GM23338 (cell line): ENCODE measurements around the gene TBC1D12. TPM values are rescaled to one million over a fixed set of nuclear protein-coding genes. Genes with fewer than 3 reads are reported as not detected.

Experiments used
- ATAC-seq: fragments of 200-7000 bp; cut with Tn5 transposase; 3 replicates; pipeline ENCODE4 v1.9.1; 2020
- DNase-seq: peaks from one replicate; pipeline ENCODE4 v3.0.0-alpha.2; 2015; ENCODE audit warnings: low spot score
- H2AFZ ChIP-seq: fragments of 200-600 bp; sonication (generic); 2 replicates; pipeline ENCODE4 v1.8.0; 2016; ENCODE audit warnings: antibody characterized with exemption, mild to moderate bottlenecking, moderate library complexity
- H3F3A ChIP-seq: fragments of 200-600 bp; sonication (generic); replicated peaks from 2 replicates; pipeline ENCODE4 v1.8.0; 2017; ENCODE audit warnings: antibody characterized with exemption, mixed run types, low read depth
- H3K27ac ChIP-seq: fragments of 200-600 bp; sonication (generic); 2 replicates; pipeline ENCODE4 v1.6.1; 2016; ENCODE audit warnings: low read depth
- H3K27me3 ChIP-seq: fragments of 200-600 bp; sonication (generic); 2 replicates; pipeline ENCODE4 v1.8.0; 2016; ENCODE audit warnings: mild to moderate bottlenecking, mixed run types, moderate library complexity; ENCODE audit not compliant: insufficient read depth
- H3K36me3 ChIP-seq: fragments of 200-600 bp; sonication (generic); 2 replicates; pipeline ENCODE4 v1.8.0; 2016; ENCODE audit warnings: mild to moderate bottlenecking; ENCODE audit not compliant: insufficient read depth
- H3K4me1 ChIP-seq: fragments of 200-600 bp; sonication (generic); 2 replicates; pipeline ENCODE4 v1.8.0; 2016; ENCODE audit warnings: mild to moderate bottlenecking, moderate library complexity; ENCODE audit not compliant: insufficient read depth
- H3K4me2 ChIP-seq: fragments of 200-600 bp; sonication (generic); 2 replicates; pipeline ENCODE4 v1.7.1; 2017; ENCODE audit warnings: mixed run types
- H3K4me3 ChIP-seq: fragments of 200-600 bp; sonication (generic); 2 replicates; pipeline ENCODE4 v1.6.1; 2016; ENCODE audit warnings: mixed run types
- H3K79me2 ChIP-seq: fragments of 200-600 bp; sonication (generic); replicated peaks from 2 replicates; pipeline ENCODE4 v1.8.0; 2017; ENCODE audit warnings: mild to moderate bottlenecking; ENCODE audit not compliant: insufficient read depth
- H3K9me2 ChIP-seq: fragments of 200-600 bp; sonication (generic); 2 replicates; pipeline ENCODE4 v1.8.0; 2017; ENCODE audit not compliant: insufficient read depth
- H4K20me1 ChIP-seq: fragments of 200-600 bp; sonication (generic); replicated peaks from 2 replicates; pipeline ENCODE4 v1.8.0; 2017; ENCODE audit warnings: mild to moderate bottlenecking; ENCODE audit not compliant: insufficient read depth
- H3K27ac Mint-ChIP-seq: 2 replicates; pipeline ENCODE4 v1.8.0; 2020; ENCODE audit warnings: inconsistent platforms, mild to moderate bottlenecking, moderate library complexity, mixed read lengths
- H3K27me3 Mint-ChIP-seq: 3 replicates; pipeline ENCODE4 v1.8.0; 2022; ENCODE audit warnings: low read depth, mild to moderate bottlenecking, moderate library complexity, mixed read lengths, inconsistent platforms; ENCODE audit not compliant: insufficient read depth, poor library complexity
- H3K36me3 Mint-ChIP-seq: 3 replicates; pipeline ENCODE4 v1.8.0; 2021; ENCODE audit warnings: low read depth, mild to moderate bottlenecking, inconsistent platforms, moderate library complexity, mixed read lengths
- H3K4me1 Mint-ChIP-seq: 3 replicates; pipeline ENCODE4 v1.8.0; 2020; ENCODE audit warnings: mild to moderate bottlenecking, inconsistent platforms, mixed read lengths
- H3K4me3 Mint-ChIP-seq: 3 replicates; pipeline ENCODE4 v1.8.0; 2021; ENCODE audit warnings: moderate library complexity, mild to moderate bottlenecking, inconsistent platforms, mixed read lengths
- H3K9me3 Mint-ChIP-seq: 3 replicates; pipeline ENCODE4 v1.8.0; 2020; ENCODE audit warnings: moderate library complexity, mild to moderate bottlenecking, inconsistent platforms, mixed read lengths
- CREB1 ChIP-seq: fragments of 250-450 bp; sonication (Bioruptor Pico); IDR thresholded peaks from 2 replicates; pipeline ENCODE4 v1.5.0; 2020; ENCODE audit warnings: low read depth, mild to moderate bottlenecking, moderate library complexity
- CTCF ChIP-seq, 2 experiments: fragments of 200-600 bp in 1 of 2; sonication (generic) in 1 of 2; conservative IDR thresholded peaks; 2 replicates each; pipeline versions ENCODE4 v1.5.1 to v1.6.1; 2016 to 2017; ENCODE audit warnings: antibody characterized with exemption in 2 of 2, low read depth in 2 of 2, mild to moderate bottlenecking in 2 of 2, moderate library complexity in 1 of 2
- ETS1 ChIP-seq: IDR thresholded peaks from 2 replicates; pipeline ENCODE4 v1.6.1; 2016; ENCODE audit warnings: antibody characterized with exemption
- EZH2phosphoT487 ChIP-seq: fragments of 200-600 bp; sonication (generic); IDR thresholded peaks from one replicate; pipeline ENCODE4 v1.8.1; 2018; ENCODE audit warnings: antibody characterized with exemption; ENCODE audit not compliant: unreplicated experiment
- JUNB ChIP-seq: IDR thresholded peaks from one replicate; pipeline ENCODE4 v1.6.1; 2016; ENCODE audit warnings: antibody characterized with exemption; ENCODE audit not compliant: unreplicated experiment
- NANOG ChIP-seq: IDR thresholded peaks from 2 replicates; pipeline ENCODE4 v1.6.1; 2016; ENCODE audit warnings: antibody characterized with exemption, borderline replicate concordance
- POLR2AphosphoS5 ChIP-seq: IDR thresholded peaks from 2 replicates; pipeline ENCODE4 v1.6.1; 2016; ENCODE audit warnings: antibody characterized with exemption, low read depth
- REST ChIP-seq: IDR thresholded peaks from one replicate; pipeline ENCODE4 v1.6.1; 2018; ENCODE audit warnings: antibody characterized with exemption; ENCODE audit not compliant: unreplicated experiment
- STAT1 ChIP-seq: IDR thresholded peaks from one replicate; pipeline ENCODE4 v1.6.1; 2016; ENCODE audit warnings: antibody characterized with exemption; ENCODE audit not compliant: unreplicated experiment
- ZNF114 ChIP-seq: fragments of 250-450 bp; sonication (Bioruptor Pico); IDR thresholded peaks from 2 replicates; pipeline ENCODE4 v1.5.0; 2020; ENCODE audit warnings: mild to moderate bottlenecking, moderate library complexity
- ZNF331 ChIP-seq: fragments of 250-450 bp; sonication (Bioruptor Pico); IDR thresholded peaks from 2 replicates; pipeline ENCODE4 v1.5.0; 2020; ENCODE audit warnings: low read depth, mild to moderate bottlenecking, moderate library complexity
- polyA plus RNA-seq: library from polyadenylated mRNA; unstranded; fragments of >200 nt; fragmentation: Nextera tagmentation; extraction: Ambion mirVana; gene quantifications from 2 replicates; pipeline ENCODE4 v1.2.1, GENCODE V29; 2016
- total RNA-seq: library from RNA; depleted of rRNA; stranded (reverse); fragments of >200 nt; shearing (Covaris generic); gene quantifications from 2 replicates; pipeline ENCODE4 v1.2.3, GENCODE V29; 2014

The TBC1D12 gene
- total and polyA plus RNA-seq, 2 experiments from 2014 or later: 2.3 to 3.6 TPM

GRCh38 chr10:94493463-94493862 lies 91.1 kb downstream of the TBC1D12 start (continued):
- TF ChIP-seq REST: no peak
- TF ChIP-seq ETS1: no peak
- no peak for TF ChIP-seq EZH2phosphoT487
- no peak for TF ChIP-seq CTCF (conservative IDR thresholded peaks at IDR 0.05; ENCODE audit: low read depth in 2 of 2)
- TF ChIP-seq ZNF114 (CRISPR knock-in tag): no peak
- no peak for TF ChIP-seq ZNF331
- TF ChIP-seq POLR2AphosphoS5: no peak
- no peak for TF ChIP-seq STAT1

GRCh38 chr10:94496010-94496409 lies 93.7 kb downstream of the TBC1D12 start:
- no peaks in the 10 kb centered on the region for H3K27me3 ChIP-seq
- no peak overlapping the region for H3K27ac ChIP-seq
- H3K4me2 ChIP-seq: no peak overlapping the region
- H3K9me2 ChIP-seq: no peaks in the 10 kb centered on the region
- H3K4me3 Mint-ChIP-seq: no peak overlapping the region
- no peaks in the 10 kb centered on the region for H3K9me3 Mint-ChIP-seq
- H3K4me3 ChIP-seq: no peak overlapping the region
- no peak for TF ChIP-seq ZNF114 (CRISPR knock-in tag)
- TF ChIP-seq JUNB: no peak
- no peak for TF ChIP-seq EZH2phosphoT487
- no peak for TF ChIP-seq NANOG
- no peak for TF ChIP-seq ETS1
- no peak for TF ChIP-seq ZNF331
- TF ChIP-seq POLR2AphosphoS5: no peak
- TF ChIP-seq CREB1: no peak
- TF ChIP-seq REST: no peak
- H3K27ac Mint-ChIP-seq: no peak overlapping the region
- no peaks in the 10 kb centered on the region for H3K4me1 ChIP-seq
- no peaks in the 10 kb centered on the region for H4K20me1 ChIP-seq
- ATAC-seq: no peak
- no peak overlapping the region for H2AFZ ChIP-seq
- H3K27me3 Mint-ChIP-seq: peaks cover 2% of the 10 kb centered on the region
- no peaks in the 10 kb centered on the region for H3F3A ChIP-seq
- H3K36me3 ChIP-seq: no peaks in the 10 kb centered on the region
- H3K4me1 Mint-ChIP-seq: no peaks in the 10 kb centered on the region
- no peaks in the 10 kb centered on the region for H3K36me3 Mint-ChIP-seq
- no peaks in the 10 kb centered on the region for H3K79me2 ChIP-seq
- no peak for DNase-seq
